Measurements from ENCODE around the gene FMN1.

Gene FMN1

GRCh38 chr15:32738666-32739065 lies 455.8 kb downstream of the FMN1 start:
- Histone ChIP-seq H3K36me3 (ENCODE audit: control insufficient read depth, insufficient read depth, low read length) (no peaks in the 10 kb centered on the region), H3K9me3 (ENCODE audit: control insufficient read depth, low read length) (no peaks in the 10 kb centered on the region), H3K4me2 (ENCODE audit: low read length) (no peak overlapping the region), H3K79me2 (no peaks in the 10 kb centered on the region), H3K4me1 (no peaks in the 10 kb centered on the region), H3K27me3 (ENCODE audit: control insufficient read depth, insufficient read depth, low read length) (no peaks in the 10 kb centered on the region), H3K9ac (no peak overlapping the region), H3K4me3 (ENCODE audit: low read depth, low read length) (no peak overlapping the region), H2AFZ (no peak overlapping the region), H3K27ac (no peak overlapping the region)
- TF ChIP-seq CTCF (IDR thresholded peaks at IDR 0.05) = no peak

GRCh38 chr15:32737304-32737703 lies 457.2 kb downstream of the FMN1 start:
- Histone ChIP-seq H3K9me3 (ENCODE audit: control insufficient read depth, low read length) (no peaks in the 10 kb centered on the region), H3K4me2 (ENCODE audit: low read length) (no peak overlapping the region), H2AFZ (no peak overlapping the region), H3K4me1 (no peaks in the 10 kb centered on the region), H3K79me2 (no peaks in the 10 kb centered on the region), H3K27me3 (ENCODE audit: control insufficient read depth, insufficient read depth, low read length) (no peaks in the 10 kb centered on the region), H3K9ac (no peak overlapping the region), H3K4me3 (ENCODE audit: low read depth, low read length) (no peak overlapping the region), H3K27ac (no peak overlapping the region), H3K36me3 (ENCODE audit: control insufficient read depth, insufficient read depth, low read length) (no peaks in the 10 kb centered on the region)
- no peak for TF ChIP-seq CTCF (IDR thresholded peaks at IDR 0.05)

DNA sequence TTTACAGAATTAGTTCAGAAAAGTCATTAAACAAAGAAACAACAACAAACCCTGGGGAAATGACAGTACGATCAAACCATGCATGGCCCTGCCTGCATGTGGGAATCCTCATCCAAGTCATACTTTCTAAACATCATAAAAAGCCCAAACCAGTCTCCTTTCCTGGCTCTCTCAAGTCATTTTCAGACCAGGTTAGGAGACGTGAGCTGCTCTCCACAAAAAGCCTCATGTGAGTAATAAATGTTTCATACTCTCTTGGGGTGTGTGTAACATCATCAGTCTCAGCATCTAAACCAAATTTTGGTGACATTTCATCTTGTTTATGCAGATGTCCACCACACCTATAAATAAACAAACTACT lies 457.8 kb downstream of the FMN1 start:
- H3K4me1 ChIP-seq = no peaks in the 10 kb centered on the region
- no peak overlapping the region for H3K27ac ChIP-seq
- no peak overlapping the region for H2AFZ ChIP-seq
- no peak overlapping the region for H3K4me2 ChIP-seq (ENCODE audit: low read length)
- H3K36me3 ChIP-seq (ENCODE audit: control insufficient read depth, insufficient read depth, low read length) = no peaks in the 10 kb centered on the region
- TF ChIP-seq CTCF (IDR thresholded peaks at IDR 0.05) = no peak
- no peak overlapping the region for H3K4me3 ChIP-seq (ENCODE audit: low read depth, low read length)
- H3K79me2 ChIP-seq = no peaks in the 10 kb centered on the region
- H3K27me3 ChIP-seq (ENCODE audit: control insufficient read depth, insufficient read depth, low read length) = no peaks in the 10 kb centered on the region
- H3K9me3 ChIP-seq (ENCODE audit: control insufficient read depth, low read length) = no peaks in the 10 kb centered on the region
- H3K9ac ChIP-seq = no peak overlapping the region

DNA sequence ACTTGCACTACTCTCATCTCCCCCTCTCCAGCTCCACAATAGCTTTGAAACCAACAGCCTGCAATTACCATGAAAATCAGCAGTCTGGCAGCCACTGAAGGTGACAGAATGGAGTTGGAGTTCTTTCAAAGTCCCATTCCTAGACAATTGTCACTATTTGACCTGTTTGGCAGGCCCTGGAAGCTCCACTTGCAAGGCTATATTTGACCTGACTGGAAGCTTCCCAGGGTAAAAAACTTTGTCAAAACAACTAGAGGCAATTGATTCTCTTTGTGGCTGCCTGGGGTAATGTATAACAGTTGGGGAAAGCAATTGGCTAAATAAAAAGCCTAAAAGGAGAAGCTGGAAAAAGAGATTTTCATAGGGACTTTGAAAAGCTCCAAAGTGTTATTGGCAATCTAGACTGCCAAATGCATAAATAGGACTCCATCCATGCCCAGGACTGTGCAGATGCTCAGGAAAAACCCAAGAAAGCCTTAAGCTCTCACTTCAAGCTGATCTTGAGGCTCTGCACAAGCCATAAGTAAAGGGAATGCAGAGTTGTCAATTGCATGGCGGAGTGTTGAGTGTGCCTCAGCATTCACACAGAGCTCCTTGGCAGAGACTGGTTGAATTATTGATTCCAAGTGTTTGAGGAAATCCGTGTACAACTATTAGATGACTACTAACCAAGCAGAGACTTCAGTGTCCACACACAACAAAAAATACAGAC lies 458.4 kb downstream of the FMN1 start:
- TF ChIP-seq CTCF (IDR thresholded peaks at IDR 0.05) = no peak
- Histone ChIP-seq H3K36me3 (ENCODE audit: control insufficient read depth, insufficient read depth, low read length) (no peaks in the 10 kb centered on the region), H3K4me3 (ENCODE audit: low read depth, low read length) (no peak overlapping the region), H3K27me3 (ENCODE audit: control insufficient read depth, insufficient read depth, low read length) (no peaks in the 10 kb centered on the region), H2AFZ (no peak overlapping the region), H3K9ac (no peak overlapping the region), H3K9me3 (ENCODE audit: control insufficient read depth, low read length) (no peaks in the 10 kb centered on the region), H3K79me2 (no peaks in the 10 kb centered on the region), H3K27ac (no peak overlapping the region), H3K4me1 (no peaks in the 10 kb centered on the region), H3K4me2 (ENCODE audit: low read length) (no peak overlapping the region)

DNA sequence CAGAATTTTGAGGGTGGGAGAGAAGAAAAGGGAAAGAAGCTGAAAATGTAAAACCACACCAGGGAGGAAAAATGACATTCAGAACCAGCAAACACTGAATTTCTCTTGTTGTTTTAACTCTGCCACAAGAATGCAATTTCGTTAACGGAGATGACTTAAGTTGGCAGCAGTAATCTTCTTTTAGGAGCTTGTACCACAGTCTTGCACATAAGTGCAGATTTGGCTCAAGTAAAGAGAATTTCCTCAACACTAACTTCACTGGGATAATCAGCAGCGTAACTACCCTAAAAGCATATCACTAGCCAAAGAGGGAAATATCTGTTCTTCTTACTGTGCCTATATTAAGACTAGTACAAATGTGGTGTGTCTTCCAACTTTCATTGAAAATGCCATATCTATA lies 461.2 kb downstream of the FMN1 start:
- Histone ChIP-seq H3K36me3 (ENCODE audit: control insufficient read depth, insufficient read depth, low read length) (no peaks in the 10 kb centered on the region), H3K9me3 (ENCODE audit: control insufficient read depth, low read length) (no peaks in the 10 kb centered on the region), H3K4me1 (no peaks in the 10 kb centered on the region), H3K9ac (no peak overlapping the region), H3K27ac (no peak overlapping the region), H2AFZ (no peak overlapping the region), H3K27me3 (ENCODE audit: control insufficient read depth, insufficient read depth, low read length) (no peaks in the 10 kb centered on the region), H3K79me2 (no peaks in the 10 kb centered on the region), H3K4me3 (ENCODE audit: low read depth, low read length) (no peak overlapping the region), H3K4me2 (ENCODE audit: low read length) (no peak overlapping the region)
- TF ChIP-seq CTCF (IDR thresholded peaks at IDR 0.05) = no peak

All from parathyroid adenoma (tissue), 2 donors.